ENCODE measurements around the gene PHF2.

GRCh38 chr9:93610206-93610605 is 33.8 kb downstream of the PHF2 start:
- no peak for TF ChIP-seq EZH2phosphoT487 (IDR thresholded peaks at IDR 0.05; ENCODE audit: insufficient read depth, low read depth)
- no peak for TF ChIP-seq EZH2 (IDR thresholded peaks at IDR 0.05; ENCODE audit: insufficient read depth, poor library complexity, severe bottlenecking)
